MG63 (cell line): Measurements from ENCODE around the gene LIMS1. TPM values are rescaled to one million over a fixed set of nuclear protein-coding genes. Genes with fewer than 3 reads are reported as not detected.
"Not testable (repeated sequence)": the region's sequence is repeated elsewhere in the genome, so short reads cannot be mapped to it uniquely, and the experiment has no call there.

Experiments
- DNase-seq: peaks from one replicate; pipeline ENCODE4 v3.0.0-alpha.2; 2020
- H3K27me3 ChIP-seq: fragments of 250-450 bp; sonication (Bioruptor Pico); 2 replicates; pipeline ENCODE4 v1.5.1; 2020; ENCODE audit warnings: mild to moderate bottlenecking, moderate library complexity
- H3K36me3 ChIP-seq: fragments of 250-450 bp; sonication (Bioruptor Pico); 2 replicates; pipeline ENCODE4 v1.5.1; 2020; ENCODE audit warnings: mild to moderate bottlenecking, moderate library complexity
- H3K4me3 ChIP-seq: fragments of 250-450 bp; sonication (Bioruptor Pico); 2 replicates; pipeline ENCODE4 v1.5.1; 2020; ENCODE audit warnings: mild to moderate bottlenecking, moderate library complexity
- H3K9me3 ChIP-seq: fragments of 250-450 bp; sonication (Bioruptor Pico); 2 replicates; pipeline ENCODE4 v1.5.1; 2020; ENCODE audit warnings: mild to moderate bottlenecking, moderate library complexity
- total RNA-seq: library from RNA; depleted of rRNA; stranded (reverse); fragments of >200 nt; shearing (Covaris generic); gene quantifications from 2 replicates; pipeline ENCODE4 v1.2.3, GENCODE V29; 2014; ENCODE audit warnings: low replicate concordance

The LIMS1 gene
- total RNA-seq, 1 experiment from 2014 or later: 49.2 TPM

- Histone ChIP-seq H3K27me3 (no peaks in the 10 kb centered on the region), H3K36me3 (no peaks in the 10 kb centered on the region), H3K9me3 (no peaks in the 10 kb centered on the region), H3K4me3 (no peak overlapping the region)
- no peak for DNase-seq
Measured at GRCh38 chr2:108633409-108633808, 99.1 kb downstream of the LIMS1 start.

- Histone ChIP-seq H3K27me3 (no peaks in the 10 kb centered on the region), H3K9me3 (no peaks in the 10 kb centered on the region), H3K4me3 (no peak overlapping the region), H3K36me3 (no peaks in the 10 kb centered on the region)
- DNase-seq: no peak
Measured at GRCh38 chr2:108634011-108634410, 99.7 kb downstream of the LIMS1 start.

DNA sequence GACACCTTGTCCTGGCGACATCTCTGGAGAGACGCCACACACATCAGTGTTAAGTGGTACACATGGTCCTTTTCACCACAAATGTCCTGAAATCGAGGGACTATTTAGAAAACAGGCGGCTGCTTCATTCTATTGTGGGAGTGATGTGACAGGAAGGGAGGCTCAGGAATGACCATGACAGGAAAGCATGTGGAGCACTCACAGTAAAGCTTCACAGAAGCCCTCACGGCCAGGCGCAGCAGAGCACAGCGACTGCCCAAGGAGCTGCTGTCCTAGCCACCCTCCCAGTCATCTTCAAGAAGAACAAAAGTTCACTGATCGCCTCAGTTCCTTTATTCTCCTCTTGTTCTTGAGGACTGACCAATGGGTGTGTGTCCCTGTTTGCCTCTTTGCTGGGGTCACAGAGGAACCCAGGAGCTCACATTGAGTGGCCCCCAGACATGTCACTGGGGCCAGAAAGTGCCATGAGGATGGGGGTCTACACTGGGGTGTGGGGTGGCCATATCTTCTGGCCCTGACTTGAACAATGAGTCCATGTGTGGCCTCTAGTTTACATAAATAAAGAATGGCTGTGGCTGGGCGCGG lies 100.4 kb downstream of the LIMS1 start:
- H3K36me3 ChIP-seq: no peaks in the 10 kb centered on the region
- no peak overlapping the region for H3K4me3 ChIP-seq
- H3K27me3 ChIP-seq: no peaks in the 10 kb centered on the region
- no peak for DNase-seq
- no peaks in the 10 kb centered on the region for H3K9me3 ChIP-seq

- no peaks in the 10 kb centered on the region for H3K9me3 ChIP-seq
- no peaks in the 10 kb centered on the region for H3K36me3 ChIP-seq
- H3K4me3 ChIP-seq: no peak overlapping the region
- no peaks in the 10 kb centered on the region for H3K27me3 ChIP-seq
- peak; percentile 25 for DNase-seq
Measured at GRCh38 chr2:108635630-108636354, 101.5 kb downstream of the LIMS1 start.

- Histone ChIP-seq H3K27me3 (no peaks in the 10 kb centered on the region), H3K9me3 (no peaks in the 10 kb centered on the region), H3K4me3 (no peak overlapping the region), H3K36me3 (no peaks in the 10 kb centered on the region)
- no peak for DNase-seq
Measured at GRCh38 chr2:108637304-108637669, 103.0 kb downstream of the LIMS1 start.

DNA sequence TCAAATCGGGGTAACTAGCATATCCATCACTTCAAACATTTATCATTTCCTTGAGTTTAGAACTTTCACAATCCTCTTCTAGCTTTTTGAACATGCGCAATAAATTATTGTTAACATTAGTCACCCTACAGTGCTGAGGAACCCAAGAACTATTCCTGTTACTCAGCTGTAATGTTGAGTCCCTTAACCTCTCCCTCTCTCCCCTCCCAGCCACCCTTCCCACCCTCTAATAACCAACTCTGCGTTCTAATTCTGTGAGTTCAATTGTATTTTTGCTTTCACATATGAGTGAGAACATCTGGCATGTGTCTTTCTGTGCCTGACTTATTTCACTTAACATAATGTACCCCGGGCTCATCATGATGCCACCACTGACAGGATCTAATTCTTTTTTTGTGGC lies 106.5 kb downstream of the LIMS1 start:
- DNase-seq: peak; percentile 40
- H3K4me3 ChIP-seq: no peak overlapping the region
- no peaks in the 10 kb centered on the region for H3K27me3 ChIP-seq
- 0 out of 2 replicates have a peak, but pooled peaks cover 2% of the 10 kb centered on the region for H3K9me3 ChIP-seq
- peaks cover 7% of the 10 kb centered on the region; the same call in 1 of the 2 replicates for H3K36me3 ChIP-seq

DNA sequence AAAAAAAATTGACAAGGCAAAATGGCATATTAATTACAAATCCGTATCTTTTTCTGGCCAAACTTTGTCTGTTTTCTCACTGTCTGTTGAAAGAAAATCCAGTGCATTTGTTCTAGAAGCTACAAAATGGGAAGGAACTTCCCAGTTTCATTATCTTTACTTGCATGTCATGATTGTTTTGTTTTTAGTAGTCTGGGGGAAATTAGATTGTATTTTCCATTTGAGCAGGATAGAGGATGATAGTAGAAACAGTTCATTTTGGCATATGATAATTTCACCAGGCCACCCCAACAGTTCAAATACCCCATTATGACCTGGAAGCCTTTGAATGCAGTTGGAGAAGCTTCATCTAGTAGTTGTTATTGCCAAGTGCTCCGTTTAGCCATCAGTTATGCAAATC lies 107.5 kb downstream of the LIMS1 start:
- DNase-seq: no peak
- peaks cover 7% of the 10 kb centered on the region; the same call in 1 of the 2 replicates for H3K36me3 ChIP-seq
- H3K9me3 ChIP-seq: peaks cover 9% of the 10 kb centered on the region
- no peak overlapping the region for H3K4me3 ChIP-seq
- no peaks in the 10 kb centered on the region for H3K27me3 ChIP-seq

DNA sequence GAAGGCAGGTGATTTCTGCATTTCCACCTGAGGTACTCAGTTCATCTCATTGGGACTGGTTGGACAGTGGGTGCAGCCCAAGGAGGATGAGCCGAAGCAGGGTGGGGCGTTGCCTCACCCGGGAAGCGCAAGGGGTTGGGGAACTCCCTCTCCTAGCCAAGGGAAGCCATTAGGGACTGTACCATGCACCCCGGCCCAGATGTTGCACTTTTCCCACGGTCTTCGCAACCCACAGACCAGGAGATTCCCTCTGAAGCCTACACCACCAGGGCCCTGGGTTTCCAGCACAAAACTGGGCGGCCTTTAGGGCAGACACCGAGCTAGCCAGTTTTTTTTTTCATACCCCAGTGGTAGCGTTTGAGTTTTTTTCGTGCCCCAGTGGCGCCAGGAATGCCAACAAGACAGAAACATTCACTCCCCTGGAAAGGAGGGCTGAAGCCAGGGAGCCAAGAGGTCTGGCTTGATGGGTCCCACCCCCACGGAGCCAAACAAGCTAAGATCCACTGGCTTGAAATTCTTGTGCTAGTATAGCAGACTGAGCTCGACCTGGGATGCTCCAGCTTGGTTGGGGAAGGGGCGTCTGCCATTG lies 109.1 kb downstream of the LIMS1 start:
- H3K27me3 ChIP-seq: no peaks in the 10 kb centered on the region
- no peak for DNase-seq
- peaks cover 9% of the 10 kb centered on the region for H3K9me3 ChIP-seq
- H3K4me3 ChIP-seq: no peak overlapping the region
- peaks cover 7% of the 10 kb centered on the region; the same call in 1 of the 2 replicates for H3K36me3 ChIP-seq

GRCh38 chr2:108643862-108644261 lies 109.6 kb downstream of the LIMS1 start:
- not testable (repeated sequence) for H3K27me3 ChIP-seq, DNase-seq, H3K4me3 ChIP-seq, H3K9me3 ChIP-seq, H3K36me3 ChIP-seq

DNA sequence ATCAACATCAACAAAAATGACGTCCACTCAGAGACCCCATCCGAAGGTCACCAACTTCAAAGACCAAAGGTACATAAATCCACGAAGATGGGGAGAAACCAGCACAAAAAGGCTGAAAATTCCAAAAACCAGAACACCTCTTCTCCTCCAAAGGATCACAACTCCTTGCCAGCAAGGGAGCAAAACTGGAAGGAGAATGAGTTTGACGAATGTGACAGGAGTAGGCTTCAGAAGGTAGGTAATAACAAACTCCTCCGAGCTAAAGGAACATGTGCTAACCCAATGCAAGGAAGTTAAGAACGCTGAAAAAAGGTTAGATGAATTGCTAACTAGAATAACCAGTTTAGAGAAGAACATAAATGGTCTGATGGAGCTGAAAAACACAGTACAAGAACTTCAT lies 110.2 kb downstream of the LIMS1 start:
- DNase-seq: not testable (repeated sequence)

GRCh38 chr2:108648796-108649195 lies 114.5 kb downstream of the LIMS1 start:
- H3K4me3 ChIP-seq, H3K9me3 ChIP-seq, H3K27me3 ChIP-seq, H3K36me3 ChIP-seq, DNase-seq: not testable (repeated sequence)

More for the DNA sequence above, 110.2 kb downstream of the LIMS1 start:
- H3K27me3 ChIP-seq, H3K36me3 ChIP-seq, H3K4me3 ChIP-seq: not testable (repeated sequence)
- peaks cover 11% of the 10 kb centered on the region for H3K9me3 ChIP-seq

DNA sequence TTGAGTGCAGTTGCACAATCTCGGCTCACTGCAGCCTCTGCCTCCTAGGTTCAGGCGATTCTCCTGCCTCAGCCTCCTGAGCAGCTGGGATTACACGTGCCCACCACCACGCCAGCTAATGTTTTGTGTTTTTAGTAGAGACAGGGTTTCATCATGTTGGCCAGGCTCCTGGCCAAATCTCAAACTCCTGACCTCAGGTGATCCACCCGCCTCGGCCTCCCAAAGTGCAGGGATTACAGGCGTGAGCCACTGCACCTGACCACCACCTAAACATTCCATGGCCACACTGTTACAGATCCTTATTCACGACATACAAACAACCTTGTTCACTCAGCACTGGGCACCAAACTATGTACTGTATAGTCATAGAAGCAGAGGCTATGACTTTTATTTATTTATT lies 116.2 kb downstream of the LIMS1 start:
- DNase-seq, H3K27me3 ChIP-seq, H3K4me3 ChIP-seq, H3K36me3 ChIP-seq, H3K9me3 ChIP-seq: not testable (repeated sequence)

GRCh38 chr2:108651468-108651867 lies 117.2 kb downstream of the LIMS1 start:
- not testable (repeated sequence) for H3K9me3 ChIP-seq, H3K4me3 ChIP-seq, H3K36me3 ChIP-seq, H3K27me3 ChIP-seq, DNase-seq

GRCh38 chr2:108652187-108652931 lies 118.1 kb downstream of the LIMS1 start:
- not testable (repeated sequence) for H3K9me3 ChIP-seq, H3K36me3 ChIP-seq, H3K27me3 ChIP-seq, H3K4me3 ChIP-seq
- DNase-seq: peak; percentile 20

- not testable (repeated sequence) for H3K27me3 ChIP-seq, DNase-seq, H3K36me3 ChIP-seq, H3K4me3 ChIP-seq, H3K9me3 ChIP-seq
Measured at GRCh38 chr2:108653425-108653824, 119.2 kb downstream of the LIMS1 start.

- not testable (repeated sequence) for H3K4me3 ChIP-seq, DNase-seq, H3K36me3 ChIP-seq, H3K27me3 ChIP-seq, H3K9me3 ChIP-seq
Measured at GRCh38 chr2:108653849-108654248, 119.6 kb downstream of the LIMS1 start.

- peak; percentile 9 for DNase-seq
Measured at GRCh38 chr2:108654521-108655125, 120.4 kb downstream of the LIMS1 start.

More at GRCh38 chr2:108654521-108655125, 120.4 kb downstream of the LIMS1 start:
- not testable (repeated sequence) for H3K27me3 ChIP-seq, H3K36me3 ChIP-seq, H3K9me3 ChIP-seq, H3K4me3 ChIP-seq
